WTC11 (cell line): ENCODE data around the gene RNASE12. TPM values are rescaled to one million over a fixed set of nuclear protein-coding genes. Genes with fewer than 3 reads are reported as not detected.
A peak's percentile ranks its signal among the peaks of the same experiment; 100 is the strongest.

Experiments used
- ATF2 ChIP-seq: sonication (generic); formaldehyde crosslinking; IDR thresholded peaks from 2 replicates; pipeline ENCODE4 v1.8.1; 2022; ENCODE audit warnings: low read depth, missing genetic modification reagents, borderline replicate concordance
- CBFB ChIP-seq: sonication (generic); formaldehyde crosslinking; IDR thresholded peaks from 2 replicates; pipeline ENCODE4 v1.8.1; 2022; ENCODE audit warnings: mild to moderate bottlenecking, low read depth, missing genetic modification reagents
- CREM ChIP-seq: sonication (generic); formaldehyde crosslinking; IDR thresholded peaks from 2 replicates; pipeline ENCODE4 v1.8.1; 2022; ENCODE audit warnings: mild to moderate bottlenecking, missing genetic modification reagents, moderate library complexity
- E2F1 ChIP-seq: sonication (generic); formaldehyde crosslinking; IDR thresholded peaks from 2 replicates; pipeline ENCODE4 v1.8.0; 2022; ENCODE audit warnings: mild to moderate bottlenecking, missing genetic modification reagents
- ELF4 ChIP-seq: sonication (generic); formaldehyde crosslinking; IDR thresholded peaks from 2 replicates; pipeline ENCODE4 v1.8.1; 2022; ENCODE audit warnings: low read depth, mild to moderate bottlenecking, moderate library complexity, missing genetic modification reagents
- FOXK1 ChIP-seq: sonication (generic); formaldehyde crosslinking; IDR thresholded peaks from 2 replicates; pipeline ENCODE4 v1.8.0; 2022; ENCODE audit warnings: mild to moderate bottlenecking, moderate library complexity, missing genetic modification reagents
- FOXP4 ChIP-seq: sonication (generic); formaldehyde crosslinking; IDR thresholded peaks from 2 replicates; pipeline ENCODE4 v1.8.0; 2022; ENCODE audit warnings: mild to moderate bottlenecking, missing genetic modification reagents
- GABPB1 ChIP-seq: sonication (generic); formaldehyde crosslinking; IDR thresholded peaks from 2 replicates; pipeline ENCODE4 v1.8.1; 2023; ENCODE audit warnings: mild to moderate bottlenecking, missing genetic modification reagents
- JUN ChIP-seq: sonication (generic); formaldehyde crosslinking; IDR thresholded peaks from 2 replicates; pipeline ENCODE4 v1.8.0; 2023; ENCODE audit warnings: mild to moderate bottlenecking, missing genetic modification reagents
- NFE2L1 ChIP-seq: sonication (generic); formaldehyde crosslinking; IDR thresholded peaks from 2 replicates; pipeline ENCODE4 v1.8.1; 2023; ENCODE audit warnings: missing genetic modification reagents
- NR3C1 ChIP-seq: sonication (generic); formaldehyde crosslinking; conservative IDR thresholded peaks from 2 replicates; pipeline ENCODE4 v1.8.1; 2023; ENCODE audit warnings: low read depth, mild to moderate bottlenecking, missing genetic modification reagents
- SMAD4 ChIP-seq: sonication (generic); formaldehyde crosslinking; IDR thresholded peaks from 2 replicates; pipeline ENCODE4 v1.8.0; 2022; ENCODE audit warnings: mild to moderate bottlenecking, missing genetic modification reagents
- TCF7 ChIP-seq: sonication (generic); formaldehyde crosslinking; IDR thresholded peaks from 2 replicates; pipeline ENCODE4 v1.8.0; 2022; ENCODE audit warnings: mild to moderate bottlenecking, low read depth, missing genetic modification reagents, moderate library complexity
- TEAD1 ChIP-seq: sonication (generic); formaldehyde crosslinking; IDR thresholded peaks from 2 replicates; pipeline ENCODE4 v1.8.0; 2022; ENCODE audit warnings: mild to moderate bottlenecking, missing genetic modification reagents
- USF1 ChIP-seq: sonication (generic); formaldehyde crosslinking; IDR thresholded peaks from 2 replicates; pipeline ENCODE4 v1.8.0; 2022; ENCODE audit warnings: mild to moderate bottlenecking, missing genetic modification reagents
- ZBTB21 ChIP-seq: sonication (generic); formaldehyde crosslinking; IDR thresholded peaks from 2 replicates; pipeline ENCODE4 v1.8.1; 2023; ENCODE audit warnings: mild to moderate bottlenecking, missing genetic modification reagents, borderline replicate concordance
- ZBTB43 ChIP-seq: sonication (generic); formaldehyde crosslinking; IDR thresholded peaks from 2 replicates; pipeline ENCODE4 v1.8.1; 2023; ENCODE audit warnings: mild to moderate bottlenecking, missing genetic modification reagents
- ZNF219 ChIP-seq: sonication (generic); formaldehyde crosslinking; IDR thresholded peaks from 2 replicates; pipeline ENCODE4 v1.8.0; 2023; ENCODE audit warnings: missing genetic modification reagents, mild to moderate bottlenecking, borderline replicate concordance
- ZNF317 ChIP-seq: sonication (generic); formaldehyde crosslinking; IDR thresholded peaks from 2 replicates; pipeline ENCODE4 v1.8.1; 2023; ENCODE audit warnings: low read depth, mild to moderate bottlenecking, moderate library complexity, missing genetic modification reagents, borderline replicate concordance
- ZNF396 ChIP-seq: fragments of 250-450 bp; sonication (Bioruptor Pico); IDR thresholded peaks from 2 replicates; pipeline ENCODE4 v1.8.0; 2021; ENCODE audit warnings: mild to moderate bottlenecking, moderate library complexity, borderline replicate concordance
- ZNF423 ChIP-seq: fragments of 250-450 bp; sonication (Bioruptor Pico); IDR thresholded peaks from 2 replicates; pipeline ENCODE4 v2.1.2; 2022; ENCODE audit warnings: mild to moderate bottlenecking, moderate library complexity
- total RNA-seq: library from RNA; stranded (reverse); gene quantifications from 3 replicates; pipeline ENCODE4 v1.2.3, GENCODE V29; 2021
- TF ChIP-seq, protein P1 (sequence below): fragments of 250-450 bp; sonication (Bioruptor Pico); IDR thresholded peaks from 2 replicates; pipeline ENCODE4 v1.9.0; 2021; ENCODE audit warnings: mild to moderate bottlenecking
- TF ChIP-seq, protein P2 (sequence below): sonication (generic); formaldehyde crosslinking; IDR thresholded peaks from 2 replicates; pipeline ENCODE4 v1.8.1; 2022; ENCODE audit warnings: missing genetic modification reagents, borderline replicate concordance
- TF ChIP-seq, protein P3 (sequence below): sonication (generic); formaldehyde crosslinking; IDR thresholded peaks from 2 replicates; pipeline ENCODE4 v1.8.1; 2023; ENCODE audit warnings: mild to moderate bottlenecking, missing genetic modification reagents, moderate library complexity

Gene RNASE12
- total RNA-seq, 1 experiment from 2014 or later, result not detected

GRCh38 chr14:20578325-20578724, 12.9 kb downstream of the RNASE12 start (continued):
- TF ChIP-seq FOXP4 (CRISPR knock-in tag), result peak; percentile 95; the same call in 1 of the 2 replicates
- peak; percentile 60; the same call in 1 of the 2 replicates for TF ChIP-seq CREM (CRISPR knock-in tag)
- TF ChIP-seq USF1 (CRISPR knock-in tag), result no peak
- TF ChIP-seq ATF2 (CRISPR knock-in tag), result 0 out of 2 replicates have a peak, but pooled peaks have one; percentile 28
- no peak for TF ChIP-seq TCF7 (CRISPR knock-in tag)
- no peak for TF ChIP-seq ELF4 (CRISPR knock-in tag)
- TF ChIP-seq, protein P1, sequence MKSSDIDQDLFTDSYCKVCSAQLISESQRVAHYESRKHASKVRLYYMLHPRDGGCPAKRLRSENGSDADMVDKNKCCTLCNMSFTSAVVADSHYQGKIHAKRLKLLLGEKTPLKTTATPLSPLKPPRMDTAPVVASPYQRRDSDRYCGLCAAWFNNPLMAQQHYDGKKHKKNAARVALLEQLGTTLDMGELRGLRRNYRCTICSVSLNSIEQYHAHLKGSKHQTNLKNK (CRISPR knock-in tag), result no peak
- no peak for TF ChIP-seq ZNF317 (CRISPR knock-in tag)
- 0 out of 2 replicates have a peak, but pooled peaks have one; percentile 5 for TF ChIP-seq NFE2L1 (CRISPR knock-in tag)
- peak; percentile 51; the same call in 1 of the 2 replicates for TF ChIP-seq FOXK1 (CRISPR knock-in tag)
- TF ChIP-seq TEAD1, result no peak
- TF ChIP-seq ZBTB21, result peak; percentile 42; the same call in 1 of the 2 replicates
- no peak for TF ChIP-seq SMAD4 (CRISPR knock-in tag)
- no peak for TF ChIP-seq JUN (CRISPR knock-in tag)
- TF ChIP-seq ZNF423 (CRISPR knock-in tag), result peak; percentile 56; the same call in 1 of the 2 replicates
- TF ChIP-seq, protein P2, sequence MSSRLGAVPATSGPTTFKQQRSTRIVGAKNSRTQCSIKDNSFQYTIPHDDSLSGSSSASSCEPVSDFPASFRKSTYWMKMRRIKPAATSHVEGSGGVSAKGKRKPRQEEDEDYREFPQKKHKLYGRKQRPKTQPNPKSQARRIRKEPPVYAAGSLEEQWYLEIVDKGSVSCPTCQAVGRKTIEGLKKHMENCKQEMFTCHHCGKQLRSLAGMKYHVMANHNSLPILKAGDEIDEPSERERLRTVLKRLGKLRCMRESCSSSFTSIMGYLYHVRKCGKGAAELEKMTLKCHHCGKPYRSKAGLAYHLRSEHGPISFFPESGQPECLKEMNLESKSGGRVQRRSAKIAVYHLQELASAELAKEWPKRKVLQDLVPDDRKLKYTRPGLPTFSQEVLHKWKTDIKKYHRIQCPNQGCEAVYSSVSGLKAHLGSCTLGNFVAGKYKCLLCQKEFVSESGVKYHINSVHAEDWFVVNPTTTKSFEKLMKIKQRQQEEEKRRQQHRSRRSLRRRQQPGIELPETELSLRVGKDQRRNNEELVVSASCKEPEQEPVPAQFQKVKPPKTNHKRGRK (CRISPR knock-in tag), result no peak
- TF ChIP-seq, protein P3, sequence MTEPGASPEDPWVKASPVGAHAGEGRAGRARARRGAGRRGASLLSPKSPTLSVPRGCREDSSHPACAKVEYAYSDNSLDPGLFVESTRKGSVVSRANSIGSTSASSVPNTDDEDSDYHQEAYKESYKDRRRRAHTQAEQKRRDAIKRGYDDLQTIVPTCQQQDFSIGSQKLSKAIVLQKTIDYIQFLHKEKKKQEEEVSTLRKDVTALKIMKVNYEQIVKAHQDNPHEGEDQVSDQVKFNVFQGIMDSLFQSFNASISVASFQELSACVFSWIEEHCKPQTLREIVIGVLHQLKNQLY (CRISPR knock-in tag), result no peak
- no peak for TF ChIP-seq CBFB
- TF ChIP-seq GABPB1 (CRISPR knock-in tag), result no peak
- TF ChIP-seq ZBTB43, result peak; percentile 58; the same call in 1 of the 2 replicates
- TF ChIP-seq E2F1 (CRISPR knock-in tag), result no peak
- no peak for TF ChIP-seq ZNF396
- no peak for TF ChIP-seq NR3C1 (CRISPR knock-in tag)
- no peak for TF ChIP-seq ZNF219 (CRISPR knock-in tag)
